NCI-H2196 (cell line): ENCODE data around the gene PCP2.

Source experiments
- DNase-seq: peaks from one replicate; lab custom pipeline; 2025; ENCODE audit not compliant: unreplicated experiment; lab: John Stamatoyannopoulos, UW

PCP2 gene

GRCh38 chr19:7661744-7662538 lies 28.4 kb upstream of the PCP2 start:
- no peak for DNase-seq

GRCh38 chr19:7658219-7658686 lies 24.7 kb upstream of the PCP2 start:
- peak; percentile 37 for DNase-seq

DNA sequence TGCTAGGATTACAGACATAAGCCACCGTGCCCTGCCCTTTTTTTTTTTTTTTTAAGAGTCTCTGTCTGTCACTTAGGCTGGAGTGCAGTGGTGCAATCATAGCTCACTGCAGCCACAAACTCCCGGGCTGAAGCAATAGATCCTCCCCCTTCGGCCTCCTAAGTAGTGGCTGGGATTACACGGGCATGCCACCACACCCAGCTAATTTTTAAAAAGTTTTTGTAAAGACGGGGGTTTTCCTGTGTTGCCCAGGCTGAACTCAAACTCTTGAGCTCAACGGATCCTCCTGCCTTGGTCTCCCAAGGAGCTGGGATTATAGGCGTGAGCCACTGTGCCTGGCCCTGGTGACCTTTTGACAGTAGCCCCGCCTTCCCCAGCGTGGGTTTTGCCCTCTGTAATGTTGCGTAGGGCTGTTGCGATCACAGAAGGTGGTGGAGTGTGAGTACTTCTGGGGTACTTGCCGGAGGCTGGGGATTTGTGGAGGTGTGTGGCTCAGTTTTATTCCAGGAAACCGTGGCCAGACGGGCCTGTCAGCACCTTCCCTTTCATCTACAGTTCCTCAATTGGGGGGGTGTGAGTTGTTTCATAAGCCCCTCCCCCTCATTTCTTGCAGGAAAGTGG lies 23.7 kb upstream of the PCP2 start:
- DNase-seq, result no peak

DNA sequence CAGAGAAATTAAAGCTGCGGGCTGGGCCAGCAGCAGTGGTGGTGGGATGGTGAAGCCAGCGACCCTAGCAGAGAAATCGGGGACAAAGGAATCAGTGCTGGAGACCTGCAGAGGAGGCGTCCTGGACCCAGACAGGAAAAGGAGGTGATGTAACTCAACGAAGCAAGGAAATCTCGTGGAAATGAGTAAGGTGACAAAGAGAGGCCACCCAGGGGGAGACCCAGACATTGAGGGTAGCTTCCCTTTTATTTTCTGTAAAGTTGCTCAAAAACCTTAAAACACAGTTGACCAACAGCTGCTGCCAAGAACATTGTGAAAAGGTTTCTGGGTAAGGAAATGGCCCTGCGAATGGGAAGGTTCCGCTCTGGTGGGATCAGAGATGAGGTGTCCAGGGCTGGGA lies 22.1 kb upstream of the PCP2 start:
- DNase-seq, result no peak

GRCh38 chr19:7654401-7654800 lies 20.9 kb upstream of the PCP2 start:
- DNase-seq, result no peak

DNA sequence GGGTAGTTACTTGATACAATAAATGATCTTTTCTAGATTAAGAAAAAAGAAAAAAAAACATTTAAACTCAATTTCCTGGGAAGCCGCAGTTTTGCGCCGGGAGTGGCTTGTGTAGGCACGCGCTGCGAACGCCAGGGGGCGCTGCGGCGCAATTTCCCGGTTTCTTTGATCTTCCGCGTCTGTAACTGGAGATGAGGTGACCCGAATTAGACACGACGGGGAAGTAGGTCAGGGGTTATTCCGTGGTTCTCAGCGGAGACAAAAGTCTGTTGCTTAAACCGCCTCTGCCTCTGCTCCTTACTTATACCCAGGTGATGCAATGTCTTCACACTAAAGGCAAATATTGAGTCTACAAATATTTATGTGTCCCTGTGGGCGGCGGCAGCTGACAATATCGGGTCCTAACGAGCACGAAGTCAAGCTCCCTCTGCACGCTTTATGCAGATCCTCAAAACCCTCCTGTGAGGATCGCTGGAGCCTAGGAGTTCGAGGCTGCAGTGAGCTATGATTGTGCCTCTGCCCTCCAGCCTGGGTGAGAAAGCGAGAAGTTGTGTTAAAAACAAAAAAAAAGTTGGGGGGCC lies 18.6 kb upstream of the PCP2 start:
- peak; percentile 92 for DNase-seq

- no peak for DNase-seq
Measured at GRCh38 chr19:7650148-7650547, 16.6 kb upstream of the PCP2 start.

DNA sequence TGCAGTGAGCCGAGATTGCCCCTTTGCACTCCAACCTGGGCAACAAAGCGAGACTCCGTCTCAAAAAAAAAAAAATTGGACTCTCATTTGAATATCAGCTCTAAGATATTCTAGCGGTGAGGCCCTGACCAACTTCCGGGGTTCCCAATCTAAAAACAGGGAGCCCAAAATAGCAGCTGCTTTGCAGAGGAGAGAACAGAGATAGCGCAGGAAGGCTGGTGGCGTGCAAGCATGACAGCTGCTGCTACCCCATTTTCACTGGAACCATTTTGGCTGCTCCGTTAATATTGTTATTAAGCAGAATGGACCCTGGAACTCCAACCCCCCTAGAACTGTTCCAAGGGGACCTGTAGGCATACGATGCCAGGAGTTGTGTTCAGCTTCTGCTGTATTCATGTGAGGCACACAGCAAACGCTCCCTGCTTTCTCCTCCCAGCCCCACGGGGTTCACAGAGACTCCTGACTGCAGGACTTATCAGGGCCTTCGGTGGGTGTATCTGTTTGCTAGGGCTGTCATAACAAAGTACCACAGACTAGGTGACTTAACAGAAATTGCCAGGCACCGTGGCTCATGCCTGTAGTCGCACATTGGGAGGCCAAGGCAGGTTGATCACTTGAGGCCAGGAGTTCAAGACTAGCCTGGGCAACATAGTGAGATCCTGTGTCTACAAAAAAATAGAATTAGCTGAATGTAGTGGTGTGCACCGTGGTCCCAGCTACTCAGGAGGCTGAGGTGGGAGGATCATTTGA lies 14.9 kb upstream of the PCP2 start:
- no peak for DNase-seq

DNA sequence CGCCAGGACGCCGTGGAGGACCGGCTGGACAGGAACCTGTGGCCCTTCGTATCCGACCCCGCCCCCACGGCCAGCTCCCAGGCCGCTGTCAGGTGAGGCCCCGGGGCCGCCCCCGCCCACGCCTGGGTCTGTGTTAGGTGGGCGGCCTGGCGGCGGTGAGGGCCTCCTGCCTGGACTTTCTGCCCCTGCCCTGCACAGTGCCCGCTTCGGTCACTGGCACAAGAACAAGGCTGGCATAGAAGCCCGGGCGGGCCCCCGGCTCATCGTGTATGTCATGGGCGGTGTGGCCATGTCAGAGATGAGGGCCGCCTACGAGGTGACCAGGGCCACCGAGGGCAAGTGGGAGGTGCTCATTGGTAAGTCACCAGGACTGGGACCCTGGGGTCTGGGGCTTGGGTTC lies 13.6 kb upstream of the PCP2 start:
- DNase-seq, result no peak

DNA sequence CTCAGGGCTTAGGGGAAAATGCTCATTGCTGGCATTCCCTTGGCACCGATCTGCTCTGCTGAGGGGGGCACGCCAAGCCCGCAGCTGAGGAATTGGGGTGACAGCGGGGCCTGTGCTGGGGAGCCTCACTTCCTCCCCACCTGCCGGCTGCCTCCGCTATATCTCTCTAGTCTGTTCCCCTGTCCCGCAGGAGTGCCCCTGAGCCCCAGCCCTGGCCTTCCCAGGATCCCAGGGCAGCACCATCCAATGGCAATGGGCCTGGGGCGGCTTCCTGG lies 12.8 kb upstream of the PCP2 start:
- no peak for DNase-seq

DNA sequence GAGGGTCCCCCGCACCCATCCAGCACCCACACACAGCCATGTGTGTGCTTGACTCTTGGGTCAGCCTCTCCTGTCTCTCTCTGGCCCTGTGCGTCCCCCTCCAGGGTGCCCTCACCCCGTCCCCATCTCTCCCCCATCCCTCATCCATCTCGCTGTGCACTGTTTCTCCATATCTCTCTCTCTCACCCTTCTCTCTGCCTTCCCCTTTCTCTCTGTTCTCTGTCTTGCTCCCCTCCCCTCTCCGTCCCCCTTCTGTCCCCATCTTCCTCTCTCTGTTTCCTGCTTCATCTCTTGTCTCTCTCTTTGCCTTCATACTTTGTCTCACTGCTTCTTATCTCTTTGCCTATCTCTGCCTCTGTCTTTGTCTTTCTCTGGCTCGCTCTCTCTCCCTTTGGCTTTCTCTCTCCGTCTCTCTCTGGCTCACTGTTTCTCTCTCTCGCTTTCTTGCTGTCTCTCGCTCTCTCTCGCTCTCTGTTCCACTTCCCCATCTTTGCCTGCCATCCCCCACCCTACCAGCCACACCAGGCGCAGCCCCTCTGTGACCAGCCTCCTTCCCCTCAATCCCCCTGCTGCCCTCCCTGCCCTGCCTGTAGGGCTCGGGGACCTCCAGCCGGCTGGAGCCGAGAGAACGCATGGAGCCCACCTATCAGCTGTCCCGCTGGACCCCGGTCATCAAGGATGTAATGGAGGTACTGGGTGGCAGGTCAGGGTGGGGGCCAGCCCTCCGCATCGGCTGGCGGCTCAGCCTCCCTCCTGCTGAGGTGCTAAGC lies 12.3 kb upstream of the PCP2 start:
- DNase-seq, result no peak

- no peak for DNase-seq
Measured at GRCh38 chr19:7645163-7645562, 11.6 kb upstream of the PCP2 start.

- no peak for DNase-seq
Measured at GRCh38 chr19:7644550-7644877, 11.0 kb upstream of the PCP2 start.

DNA sequence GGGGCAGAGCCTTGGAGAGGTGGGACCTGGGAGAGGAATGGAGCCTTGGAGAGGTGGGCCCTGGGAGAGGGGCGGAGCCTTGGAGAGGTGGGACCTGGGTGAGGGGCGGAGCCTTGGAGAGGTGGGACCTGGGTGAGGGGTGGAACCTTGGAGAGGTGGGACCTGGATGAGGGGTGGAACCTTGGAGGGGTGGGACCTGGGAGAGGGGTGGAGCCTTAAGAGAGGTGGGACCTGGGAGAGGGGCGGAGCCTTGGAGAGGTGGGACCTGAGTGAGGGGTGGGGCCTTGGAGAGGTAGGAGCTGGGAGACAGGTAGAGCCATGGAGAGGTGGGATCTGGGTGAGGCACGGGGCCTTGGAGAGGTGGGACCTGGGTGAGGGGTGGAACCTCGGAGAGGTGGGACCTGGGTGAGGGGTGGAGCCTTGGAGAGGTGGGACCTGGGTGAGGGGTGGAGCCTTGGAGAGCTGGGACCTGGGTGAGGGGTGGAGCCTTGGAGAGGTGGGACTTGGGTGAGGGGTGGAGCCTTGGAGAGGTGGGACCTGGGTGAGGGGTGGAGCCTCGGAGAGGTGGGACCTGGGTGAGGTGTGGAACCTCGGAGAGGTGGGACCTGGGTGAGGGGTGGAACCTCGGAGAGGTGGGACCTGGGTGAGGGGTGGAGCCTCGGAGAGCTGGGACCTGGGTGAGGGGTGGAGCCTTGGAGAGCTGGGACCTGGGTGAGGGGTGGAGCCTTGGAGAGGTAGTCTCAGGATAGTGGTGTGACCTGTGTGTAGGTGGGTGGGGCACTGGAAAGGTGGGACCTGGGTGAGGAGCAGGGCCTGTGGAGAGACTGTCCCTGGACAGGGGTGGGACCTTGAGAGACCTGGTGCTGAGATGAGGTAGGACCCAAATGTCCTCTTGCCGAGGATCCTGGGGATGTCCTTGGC lies 10.4 kb upstream of the PCP2 start:
- peak; percentile 12 for DNase-seq

GRCh38 chr19:7643031-7643415 lies 9.5 kb upstream of the PCP2 start:
- DNase-seq, result no peak

DNA sequence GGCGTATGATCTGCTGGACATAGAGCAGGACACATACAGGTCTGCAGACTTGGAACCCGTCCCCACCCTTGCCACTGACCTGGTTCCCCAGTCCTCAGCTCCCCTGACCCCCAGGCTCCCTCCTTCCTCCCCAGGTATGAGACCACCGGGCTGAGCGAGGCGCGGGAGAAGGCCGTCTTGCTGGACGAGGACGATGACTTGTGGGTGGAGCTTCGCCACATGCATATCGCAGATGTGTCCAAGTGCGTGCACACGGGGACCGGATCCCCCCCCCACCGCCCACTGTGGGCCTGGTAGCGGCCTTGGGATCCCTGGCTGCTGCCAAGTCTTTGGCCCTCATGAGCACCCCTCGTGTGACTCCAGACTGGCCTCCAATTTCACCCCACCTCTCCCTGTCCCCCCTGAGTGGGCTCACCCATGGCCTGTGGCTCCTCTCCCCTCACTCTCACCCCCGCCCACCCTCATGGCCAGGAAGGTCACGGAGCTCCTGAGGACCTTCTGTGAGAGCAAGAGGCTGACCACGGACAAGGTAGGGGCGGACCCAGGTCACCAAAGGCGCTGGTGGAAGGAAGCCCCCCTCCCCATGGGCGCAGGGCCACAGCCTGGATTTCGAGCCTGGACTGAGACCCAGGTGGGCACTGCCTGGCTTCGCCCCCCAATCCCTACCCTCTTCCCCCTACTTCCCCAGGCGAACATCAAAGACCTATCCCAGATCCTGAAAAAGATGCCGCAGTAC lies 8.9 kb upstream of the PCP2 start:
- no peak for DNase-seq

DNA sequence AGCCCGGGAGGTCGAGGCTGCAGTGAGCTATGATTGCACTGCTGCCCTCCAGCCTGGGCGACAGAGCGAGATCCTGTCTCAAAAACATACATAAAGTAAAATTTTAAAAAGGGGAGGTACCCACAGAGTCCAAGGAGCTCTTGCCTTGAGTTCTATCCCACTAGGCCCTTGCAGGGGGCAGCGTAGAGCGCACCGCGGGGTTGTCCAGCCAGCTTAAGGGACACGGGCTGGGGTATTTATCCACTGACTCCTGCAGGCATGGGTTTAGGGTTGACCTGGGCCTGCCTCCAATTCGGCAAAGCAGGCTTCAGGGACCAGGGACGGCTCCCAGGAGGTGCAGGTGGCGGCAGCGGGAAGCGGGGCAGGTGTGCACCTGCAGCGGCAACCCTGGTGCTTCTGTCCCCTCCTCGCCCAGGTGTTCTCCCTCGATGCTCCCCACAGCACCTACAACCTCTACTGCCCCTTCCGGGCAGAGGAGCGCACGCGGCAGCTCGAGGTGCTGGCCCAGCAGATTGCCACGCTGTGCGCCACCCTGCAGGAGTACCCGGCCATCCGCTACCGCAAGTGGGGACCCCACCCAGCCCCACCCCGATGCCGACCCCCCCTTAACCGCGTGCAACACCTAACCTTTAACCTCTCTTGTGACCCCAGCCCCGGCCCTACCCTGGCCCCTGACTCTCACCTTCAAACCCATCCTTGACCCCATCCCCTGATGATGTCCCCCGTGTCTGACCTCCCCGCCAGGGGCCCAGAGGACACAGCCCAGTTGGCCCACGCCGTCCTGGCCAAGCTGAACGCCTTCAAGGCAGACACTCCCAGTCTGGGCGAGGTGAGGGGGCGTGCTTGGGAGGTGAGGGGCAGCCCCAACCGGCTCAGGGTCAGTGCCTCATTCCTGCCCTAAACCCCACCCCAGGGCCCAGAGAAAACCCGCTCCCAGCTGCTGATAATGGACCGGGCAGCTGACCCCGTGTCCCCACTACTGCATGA lies 8.1 kb upstream of the PCP2 start:
- DNase-seq, result no peak

GRCh38 chr19:7640803-7641202 lies 7.3 kb upstream of the PCP2 start:
- no peak for DNase-seq
